ENCODE measurements around the gene STEAP3.

The STEAP3 gene, protein sequence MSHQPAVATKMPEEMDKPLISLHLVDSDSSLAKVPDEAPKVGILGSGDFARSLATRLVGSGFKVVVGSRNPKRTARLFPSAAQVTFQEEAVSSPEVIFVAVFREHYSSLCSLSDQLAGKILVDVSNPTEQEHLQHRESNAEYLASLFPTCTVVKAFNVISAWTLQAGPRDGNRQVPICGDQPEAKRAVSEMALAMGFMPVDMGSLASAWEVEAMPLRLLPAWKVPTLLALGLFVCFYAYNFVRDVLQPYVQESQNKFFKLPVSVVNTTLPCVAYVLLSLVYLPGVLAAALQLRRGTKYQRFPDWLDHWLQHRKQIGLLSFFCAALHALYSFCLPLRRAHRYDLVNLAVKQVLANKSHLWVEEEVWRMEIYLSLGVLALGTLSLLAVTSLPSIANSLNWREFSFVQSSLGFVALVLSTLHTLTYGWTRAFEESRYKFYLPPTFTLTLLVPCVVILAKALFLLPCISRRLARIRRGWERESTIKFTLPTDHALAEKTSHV

DNA sequence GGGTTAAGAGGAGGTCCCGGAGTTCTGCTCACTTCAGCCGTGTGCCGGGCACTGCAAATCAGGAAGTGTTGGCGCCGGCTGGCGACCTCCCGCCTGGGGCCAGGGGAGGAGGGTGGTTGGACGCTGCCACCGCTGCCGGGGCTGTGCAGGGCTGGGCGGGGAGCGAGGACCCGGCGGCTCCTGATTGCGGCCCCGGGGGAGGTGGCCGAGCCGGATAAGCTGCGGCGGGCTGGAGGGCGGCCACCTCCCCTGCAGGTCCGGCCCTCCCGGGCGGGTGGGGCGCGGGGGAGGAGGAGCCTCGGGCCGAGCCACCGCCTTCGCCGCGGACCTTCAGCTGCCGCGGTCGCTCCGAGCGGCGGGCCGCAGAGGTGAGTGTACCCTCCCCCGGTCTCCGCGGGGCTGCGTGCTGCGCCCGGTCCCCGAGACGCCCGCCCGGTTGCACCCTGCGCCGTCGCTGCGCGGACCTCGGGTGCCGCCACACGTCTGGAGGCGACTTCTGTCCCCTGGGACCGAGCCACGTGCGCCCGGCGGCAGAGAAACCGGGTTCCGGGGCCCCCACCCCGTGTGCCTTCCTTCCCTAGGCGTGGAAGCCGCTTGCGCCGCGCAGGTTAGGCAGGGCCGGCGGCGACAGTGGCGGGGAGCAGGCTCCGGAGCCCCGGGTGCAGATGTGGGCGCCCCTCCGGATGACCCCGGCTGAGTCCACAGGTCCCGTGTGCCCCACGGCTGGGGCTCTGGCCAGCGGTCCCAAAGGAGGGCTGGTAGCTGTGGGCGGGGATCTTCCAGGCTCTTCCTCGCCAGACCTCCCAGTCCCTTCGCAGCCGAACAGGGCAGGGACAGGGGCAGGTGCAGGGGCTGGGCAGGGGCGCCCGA lies at the start of gene STEAP3:
Gene STEAP3, plus strand, starts transcription at position 314 of the 870 bp plus-strand sequence. CDS start 7,179 bp downstream, outside the sequence.
- no peak for FAIRE-seq

DNA sequence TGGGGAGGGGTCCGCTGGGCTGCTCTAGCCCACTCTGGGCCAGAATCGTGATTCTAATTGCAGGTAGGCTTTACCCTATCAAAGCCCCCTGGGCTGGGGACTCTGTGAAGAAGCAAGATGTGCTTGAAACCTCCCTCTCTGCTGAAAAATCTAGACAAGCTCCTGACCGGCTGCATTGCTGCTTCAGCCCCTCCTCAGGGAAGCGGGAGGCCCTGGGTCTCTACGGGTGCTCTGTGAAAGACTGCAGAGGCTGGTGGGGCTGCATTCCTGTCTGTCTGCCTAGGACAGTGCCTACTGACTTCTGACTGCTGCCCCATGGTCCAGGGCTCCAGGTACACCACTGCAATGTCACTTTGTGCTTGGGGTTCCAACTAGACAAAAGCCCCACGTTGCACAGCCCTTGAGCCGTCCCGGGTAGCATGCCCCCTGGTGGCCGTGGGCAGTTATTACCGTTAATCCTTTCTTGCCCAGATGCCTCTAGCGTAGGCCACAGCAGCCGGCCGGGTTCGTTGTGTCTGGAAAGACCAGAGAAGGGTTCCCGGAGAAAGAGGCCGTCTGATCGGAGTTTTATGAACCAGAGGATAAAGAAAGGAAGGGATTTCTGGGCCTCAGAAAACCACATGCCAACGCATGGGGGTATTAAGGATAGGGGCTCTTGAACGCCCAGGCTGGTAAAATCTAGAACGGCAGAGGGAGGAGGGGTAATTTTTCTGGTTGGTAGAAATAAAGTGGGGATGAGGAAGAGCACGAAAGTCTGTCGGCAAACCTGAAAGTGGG lies 49.2 kb upstream of the STEAP3 start:
- FAIRE-seq = no peak

DNA sequence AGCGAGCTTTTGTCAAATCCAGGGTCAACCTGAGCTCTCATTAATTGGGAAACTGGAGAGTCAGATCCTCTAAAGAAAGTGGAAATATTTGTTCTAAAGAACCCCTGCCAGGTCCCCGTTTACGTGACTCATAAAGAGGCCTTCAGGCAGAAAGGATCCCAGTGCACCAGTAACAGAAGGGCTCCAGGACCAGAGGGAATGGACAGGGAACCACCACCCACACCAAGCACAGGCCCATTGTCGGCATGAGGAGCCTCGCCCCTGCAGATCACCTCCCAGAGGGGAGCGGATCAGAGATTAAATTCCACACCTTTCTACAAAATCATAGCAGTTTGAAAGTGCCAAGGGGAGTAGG lies 48.7 kb upstream of the STEAP3 start:
- no peak for FAIRE-seq

DNA sequence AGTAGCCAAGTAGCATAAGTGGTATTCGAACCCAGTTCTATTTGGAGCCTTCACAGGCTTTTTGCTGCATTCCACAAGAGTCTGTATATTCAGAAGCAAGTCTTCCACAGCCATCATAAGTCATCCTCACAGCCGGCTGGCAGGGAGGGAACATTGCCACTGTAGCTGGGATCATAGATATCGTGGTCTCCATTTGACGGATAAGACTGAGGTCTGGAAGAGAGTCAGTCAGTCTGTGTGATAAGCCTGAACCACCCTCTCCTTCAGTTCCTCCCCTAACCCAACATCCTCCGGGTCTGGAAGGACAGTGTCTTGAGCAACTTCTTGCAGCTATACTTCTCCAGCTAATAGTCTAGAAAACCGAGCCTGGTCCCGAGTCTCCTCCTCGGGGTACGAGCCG lies 48.1 kb upstream of the STEAP3 start:
- FAIRE-seq = no peak

DNA sequence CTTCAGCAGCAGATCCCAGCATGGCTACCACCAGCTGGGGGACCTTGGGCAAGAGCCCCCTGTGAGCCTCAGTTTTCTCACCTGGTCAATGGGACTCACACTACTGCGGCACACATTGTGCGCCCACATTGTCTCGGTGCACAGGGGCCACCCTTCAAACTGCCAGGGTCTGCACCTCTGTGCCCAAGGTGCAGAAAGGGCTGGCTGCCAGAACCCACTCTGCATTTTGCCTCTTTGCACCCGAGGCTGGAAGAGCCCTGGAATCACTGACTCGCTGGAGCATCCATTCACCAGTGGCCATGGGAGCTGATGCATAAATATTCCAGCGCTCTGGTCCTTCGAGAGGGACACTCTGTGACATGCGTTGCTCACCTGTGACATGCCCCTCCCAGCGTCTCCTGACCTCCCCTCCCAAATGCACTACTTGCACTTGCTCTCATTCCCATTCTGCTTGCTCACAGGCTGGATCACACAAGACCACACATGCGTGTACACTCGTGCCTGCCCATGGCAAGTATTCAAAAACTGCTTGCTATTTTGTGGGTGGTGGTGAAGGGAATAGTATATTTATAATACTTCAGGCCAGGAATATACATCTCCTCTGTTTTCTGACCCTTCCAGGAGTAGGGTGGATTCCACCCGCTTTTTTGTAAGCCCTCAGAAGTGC lies 46.3 kb upstream of the STEAP3 start:
- FAIRE-seq = no peak

DNA sequence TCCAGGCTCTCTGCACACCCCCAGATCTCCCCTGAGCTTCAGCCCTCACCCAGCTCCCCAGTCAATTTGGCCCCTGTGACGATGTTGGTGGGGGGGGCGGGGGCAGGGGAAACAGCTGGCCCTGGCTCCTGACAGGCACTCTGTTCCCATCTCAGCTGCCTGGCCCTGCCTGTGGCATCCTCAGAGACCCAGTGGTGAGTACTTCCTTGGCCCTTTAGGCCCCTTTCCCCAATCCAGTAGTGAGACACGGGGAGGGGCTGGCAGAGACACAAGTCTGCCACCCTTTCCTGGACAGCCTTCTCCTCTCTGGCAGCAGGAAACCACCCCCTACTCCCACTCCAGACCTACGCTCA lies 45.8 kb upstream of the STEAP3 start:
- FAIRE-seq = no peak

DNA sequence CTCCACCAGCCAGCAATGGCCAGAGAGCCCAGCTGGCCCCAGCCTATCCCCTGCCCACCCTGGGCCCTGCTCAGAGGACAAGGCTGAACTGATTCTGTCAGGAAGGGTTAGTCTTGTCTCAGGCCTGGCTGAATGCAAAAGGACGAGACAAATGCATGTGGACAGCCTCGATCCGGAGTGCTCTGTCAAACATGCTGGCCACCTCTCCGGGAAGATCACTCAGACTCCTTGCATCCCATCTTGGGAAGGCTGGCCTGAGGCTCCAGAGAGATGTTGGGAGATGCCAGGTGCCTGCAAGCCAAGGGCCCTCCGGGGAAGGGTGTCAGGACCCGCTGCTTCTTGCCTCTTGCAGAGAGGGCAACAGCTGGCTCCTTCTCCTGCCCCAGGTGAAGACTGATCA lies 44.9 kb upstream of the STEAP3 start:
- FAIRE-seq = no peak

DNA sequence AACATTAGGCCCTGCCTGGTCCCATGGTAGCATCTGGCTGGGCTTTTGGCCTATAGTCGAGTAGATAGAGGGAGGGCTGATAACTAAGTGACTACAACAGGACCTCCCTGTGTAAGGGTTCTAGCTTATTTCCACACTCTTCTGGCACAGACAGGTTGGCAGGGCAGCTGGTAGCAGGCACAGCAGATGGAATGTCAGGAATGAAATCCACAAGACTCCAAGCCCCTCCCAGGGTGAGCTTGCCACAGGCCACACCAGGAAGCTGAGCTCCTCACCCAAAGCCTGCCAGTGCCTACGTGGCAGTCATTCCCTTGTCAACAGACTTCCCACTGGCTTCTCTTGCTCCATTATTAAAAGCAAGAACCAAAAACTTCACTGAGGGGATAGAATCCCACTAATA lies 44.4 kb upstream of the STEAP3 start:
- no peak for FAIRE-seq

DNA sequence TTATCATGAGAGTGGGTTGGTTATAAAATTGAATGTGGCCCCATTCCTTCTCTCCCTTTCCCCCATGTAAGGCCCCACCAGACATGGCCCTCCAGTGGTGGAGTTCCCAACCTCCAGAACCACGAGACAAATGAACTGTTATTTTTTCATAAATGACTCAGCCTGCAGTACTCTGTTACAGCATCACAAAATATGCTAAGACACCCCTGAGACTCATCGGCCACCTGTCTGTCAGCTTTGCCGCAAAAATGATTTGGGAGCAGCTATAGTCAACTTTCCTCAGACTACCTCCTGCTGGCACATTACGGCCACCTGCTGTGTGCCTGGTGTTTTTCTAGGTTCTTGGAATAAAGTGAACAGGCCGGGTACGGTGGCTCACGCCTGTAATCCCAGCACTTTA lies 43.6 kb upstream of the STEAP3 start:
- FAIRE-seq = no peak

DNA sequence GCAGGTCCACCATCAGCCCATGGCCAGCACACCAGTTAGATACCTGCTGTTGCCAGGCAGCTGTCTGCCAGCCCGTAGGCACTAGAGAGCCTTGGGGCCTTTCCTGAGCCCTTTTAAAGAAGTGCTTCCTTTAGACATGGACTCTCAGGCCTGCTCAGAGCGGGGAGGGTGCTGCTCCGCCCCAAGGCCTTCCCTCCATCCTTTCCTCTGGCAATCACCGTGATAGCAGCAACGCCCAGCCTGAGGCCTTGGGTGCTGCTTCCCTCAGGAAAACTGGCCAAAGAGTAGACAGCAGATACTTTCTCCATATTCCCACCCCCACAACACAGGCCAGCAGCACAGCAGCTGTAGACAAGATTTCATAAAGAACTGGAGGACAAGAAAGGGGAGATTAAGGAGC lies 42.7 kb upstream of the STEAP3 start:
- no peak for FAIRE-seq

DNA sequence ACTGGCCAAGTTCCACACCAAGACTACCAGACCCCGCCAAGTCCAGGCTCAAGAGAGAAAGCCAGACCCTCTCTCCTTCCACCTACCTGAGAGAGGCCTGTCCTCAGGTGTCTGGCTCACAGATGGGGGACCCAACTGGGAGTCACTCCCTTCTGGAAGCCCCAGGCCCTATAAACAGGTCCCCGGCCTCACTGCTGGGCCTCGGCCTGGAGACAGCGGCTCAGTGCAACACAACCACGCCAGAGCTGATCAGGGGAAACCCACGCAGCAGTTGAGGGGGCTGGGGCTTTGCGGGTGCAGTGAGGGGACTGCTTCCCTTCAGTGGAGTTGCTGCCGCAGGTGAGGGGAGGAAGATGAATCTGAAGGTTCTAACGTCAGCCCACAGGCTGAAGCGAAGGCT lies 42.2 kb upstream of the STEAP3 start:
- no peak for FAIRE-seq

DNA sequence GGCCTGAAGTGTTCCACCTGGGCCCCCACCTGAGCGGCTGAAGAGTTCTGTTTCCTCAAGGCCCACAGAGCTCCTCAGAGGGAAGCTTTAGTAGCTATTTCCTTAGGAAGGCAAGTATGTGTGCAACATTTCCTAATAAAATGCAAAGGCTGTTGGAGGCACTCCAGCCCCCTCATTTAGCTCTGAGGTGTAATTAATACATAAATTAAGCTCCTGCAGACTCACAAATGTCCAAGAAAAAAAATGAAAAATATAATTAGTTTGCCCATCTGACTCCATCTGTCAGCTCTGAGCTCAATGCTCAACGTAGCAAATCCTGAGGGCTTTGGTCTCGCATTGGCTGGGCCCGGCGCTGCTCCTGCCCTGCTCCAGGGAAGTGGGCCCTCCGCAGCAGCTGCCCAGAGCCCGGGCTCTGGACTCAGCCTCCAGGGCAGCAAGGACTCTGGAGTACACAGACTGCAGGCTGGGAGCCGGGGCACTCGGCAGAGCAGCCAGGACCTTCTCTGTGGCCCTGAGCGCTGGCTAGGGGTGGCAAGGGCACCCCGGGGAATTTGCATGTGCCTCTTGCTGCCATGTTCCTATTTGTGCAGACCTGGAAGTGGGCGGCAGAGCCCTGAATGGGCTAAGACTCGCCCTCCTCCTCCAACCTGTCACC lies 41.7 kb upstream of the STEAP3 start:
- FAIRE-seq = no peak

DNA sequence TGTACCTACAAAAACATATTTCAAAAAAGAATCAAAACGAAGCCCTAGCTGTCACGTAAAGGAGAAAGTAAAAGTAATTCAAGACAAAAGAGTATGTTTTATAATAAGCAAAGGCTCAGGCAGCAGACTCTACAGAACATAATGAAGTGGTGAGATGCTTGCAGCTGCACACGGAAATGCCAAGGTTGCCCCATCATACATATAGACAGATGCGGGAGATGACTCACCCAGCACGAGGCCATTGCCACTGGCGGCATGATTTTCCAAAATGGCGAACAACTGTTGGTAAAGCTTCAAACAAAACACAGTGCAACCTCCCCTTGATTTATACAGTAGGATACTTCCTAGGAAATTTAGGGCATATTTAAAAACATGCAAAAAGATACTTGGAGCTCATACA lies 39.1 kb upstream of the STEAP3 start:
- FAIRE-seq = no peak

DNA sequence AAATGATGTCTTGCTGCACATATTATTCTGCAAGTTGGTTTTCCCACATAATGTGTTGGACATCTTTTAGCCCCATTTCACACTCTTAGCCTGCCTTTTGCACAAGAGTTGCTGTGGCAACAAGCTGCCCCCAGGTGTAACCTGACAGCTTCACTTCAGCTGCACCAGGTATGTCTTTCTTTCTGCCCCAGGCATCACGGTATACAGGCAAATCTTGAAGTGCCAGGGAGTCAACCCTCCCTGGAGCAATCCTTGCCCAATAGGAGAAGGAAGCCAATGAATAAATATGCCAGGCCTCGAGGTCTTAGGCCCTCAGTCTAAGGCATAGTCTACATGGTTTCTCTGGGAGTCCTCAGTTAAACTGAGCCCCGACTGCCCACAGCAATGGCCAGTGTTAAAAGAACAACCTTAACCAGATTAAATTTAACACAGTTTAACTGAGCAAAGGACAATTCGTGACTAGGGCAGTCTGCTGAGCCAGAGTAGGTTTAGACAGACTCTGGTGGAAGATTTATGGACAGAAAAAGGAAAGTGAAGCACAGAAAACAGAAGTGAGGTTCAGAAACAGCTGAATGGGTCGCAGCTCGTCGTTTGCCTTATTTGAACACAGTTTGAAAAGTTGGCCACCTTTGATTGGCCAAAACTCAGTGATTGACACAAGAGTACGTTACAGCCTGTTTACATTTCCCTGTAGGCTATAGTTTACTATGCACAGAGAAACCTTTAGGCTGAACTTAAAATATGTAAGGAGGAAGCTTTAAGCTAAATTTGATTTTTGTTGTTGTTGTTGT lies 33.1 kb upstream of the STEAP3 start:
- no peak for FAIRE-seq

DNA sequence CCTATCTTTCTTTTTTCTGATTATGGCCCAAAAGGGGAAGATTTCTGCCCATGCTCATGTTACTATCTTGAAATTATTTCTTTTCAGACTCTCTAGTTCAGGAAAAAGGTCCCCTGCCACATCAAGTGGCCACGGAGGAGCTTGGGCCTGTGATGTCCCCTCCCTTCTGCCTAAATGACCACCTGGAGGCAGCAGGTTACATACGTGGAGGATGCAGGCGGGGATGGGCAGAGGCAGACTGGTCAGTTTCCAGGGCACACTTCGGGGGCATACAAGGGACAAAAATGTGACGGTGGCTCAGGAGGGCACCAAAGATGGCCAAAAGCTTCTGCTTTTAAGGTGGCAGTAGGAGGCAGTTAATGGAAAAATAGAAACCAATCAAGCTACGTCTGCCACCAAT lies 30.7 kb upstream of the STEAP3 start:
- no peak for FAIRE-seq

DNA sequence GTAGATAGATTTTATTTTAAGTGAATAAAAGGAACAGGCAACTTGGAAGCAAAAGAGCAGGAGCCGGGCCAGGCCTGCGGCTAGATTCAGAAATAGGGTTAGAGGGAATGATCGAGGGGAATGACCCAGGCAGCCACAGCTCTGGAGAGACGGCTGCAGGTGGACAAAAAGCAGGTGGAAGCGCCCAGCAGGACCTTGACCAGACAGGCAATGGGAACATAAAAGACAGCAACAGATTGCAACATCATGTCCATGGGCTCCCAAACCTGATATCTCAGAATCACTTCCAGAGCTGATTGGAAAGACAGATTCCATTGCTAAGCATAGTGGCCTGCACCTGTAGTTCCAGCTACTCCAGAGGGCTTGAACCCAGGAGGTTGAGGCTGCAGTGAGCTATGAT lies 28.6 kb upstream of the STEAP3 start:
- FAIRE-seq = no peak

DNA sequence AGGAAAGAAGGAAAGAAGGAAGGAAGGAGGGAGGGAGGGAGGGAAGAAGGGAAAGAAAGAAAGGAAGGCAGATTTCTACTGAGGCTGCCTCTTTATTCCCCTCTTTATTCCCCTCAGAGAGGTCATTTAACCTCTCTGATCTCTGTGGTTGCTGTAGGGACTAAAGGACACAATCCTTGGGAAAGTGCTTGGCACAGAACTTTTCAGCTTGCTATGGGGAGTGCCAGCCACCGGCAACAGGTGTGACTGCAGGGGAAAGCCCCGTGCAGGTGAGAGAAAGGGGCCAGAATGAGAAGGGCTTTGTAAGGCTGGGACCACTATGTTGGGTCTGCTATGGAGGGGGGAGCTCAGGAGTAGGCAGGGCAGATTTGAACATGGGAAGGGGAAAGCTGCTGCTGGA lies 27.7 kb upstream of the STEAP3 start:
- FAIRE-seq = no peak

DNA sequence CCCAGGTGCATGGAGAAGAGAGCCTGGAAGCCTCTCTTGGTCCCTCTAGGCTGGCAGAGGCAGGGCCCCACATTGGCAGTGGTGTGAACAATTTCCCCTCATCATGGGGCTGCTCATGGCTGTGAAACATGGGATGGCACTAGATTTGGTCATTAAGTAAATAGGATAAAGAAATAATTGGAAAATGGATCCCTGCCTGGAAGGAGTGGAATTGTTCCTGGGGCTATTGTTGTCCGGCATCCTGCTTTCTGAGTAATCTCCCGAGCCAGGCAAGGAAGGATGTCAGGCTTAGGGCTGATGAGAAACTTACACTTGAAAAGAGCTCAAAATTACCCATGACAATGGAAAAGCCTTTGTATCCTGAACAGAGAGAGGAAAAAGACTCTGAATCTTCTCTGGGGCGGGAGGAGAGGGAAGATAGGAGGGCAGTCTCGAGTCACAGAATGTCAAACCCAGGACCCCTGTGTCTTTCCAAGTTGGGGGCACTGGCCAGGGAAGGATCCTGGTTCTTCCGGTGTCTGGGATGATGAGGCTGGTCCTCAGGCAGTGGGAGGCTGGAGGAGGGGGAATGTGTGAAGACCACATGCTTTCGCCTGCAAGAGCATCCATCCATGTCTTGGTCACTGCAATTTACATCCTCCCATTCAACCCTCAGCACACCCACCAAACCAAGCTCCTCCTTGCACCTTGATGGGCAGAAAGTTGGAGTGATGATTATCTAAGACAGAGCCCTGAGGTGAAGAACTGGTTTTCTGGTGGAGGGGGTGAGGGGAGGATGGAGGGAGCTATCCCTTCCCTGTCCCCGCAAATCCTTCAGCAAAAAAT lies 27.1 kb upstream of the STEAP3 start:
- no peak for FAIRE-seq

DNA sequence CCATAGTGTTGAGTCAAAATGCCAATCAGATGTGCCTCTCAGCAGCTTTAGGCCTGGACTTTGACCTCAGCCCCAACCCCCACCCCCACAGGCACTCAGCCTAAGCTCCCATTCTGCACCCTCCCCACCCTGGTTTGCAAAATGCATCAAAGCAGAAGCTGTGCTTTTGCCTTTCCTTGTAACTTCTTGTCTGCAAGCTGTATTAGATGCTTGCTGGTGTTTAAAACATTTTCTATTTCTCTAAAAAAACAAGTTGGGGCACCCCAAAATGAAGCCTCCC lies 26.6 kb upstream of the STEAP3 start:
- no peak for FAIRE-seq

DNA sequence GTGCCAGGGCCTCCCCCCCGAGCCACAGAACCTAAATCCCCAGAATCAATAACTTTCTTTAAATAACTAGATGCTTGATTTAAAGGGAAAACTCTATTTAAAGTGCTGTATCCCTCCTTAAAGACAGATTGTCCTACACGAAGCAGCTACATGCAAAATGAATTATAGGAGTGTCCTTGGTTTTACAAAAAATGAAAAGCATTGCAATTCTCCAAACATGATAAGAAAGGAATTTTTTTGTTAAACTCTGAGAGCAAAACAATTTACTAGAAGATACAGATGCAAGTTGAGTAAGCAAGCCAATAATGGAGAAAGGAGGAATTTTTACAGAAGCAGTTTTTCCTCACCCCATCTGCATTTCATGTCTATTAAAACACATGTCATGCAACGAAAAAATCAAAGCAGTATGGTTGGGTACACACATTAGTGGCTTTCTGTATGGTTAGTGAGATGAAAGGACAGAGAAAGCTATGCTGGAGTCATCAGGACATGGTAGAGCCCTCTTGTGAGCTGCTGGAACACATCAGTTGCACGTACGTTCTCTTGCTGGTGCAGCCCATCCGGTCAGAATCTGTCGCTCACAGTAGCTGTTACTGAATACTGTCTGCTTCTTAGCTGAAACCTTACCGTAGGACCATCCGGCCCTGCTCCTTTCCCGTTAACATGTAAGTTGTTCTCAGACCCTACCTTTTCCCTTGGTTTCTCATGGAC lies 25.9 kb upstream of the STEAP3 start:
- FAIRE-seq = no peak

Measured in colon (tissue), 2 donors.